H9 (cell line): ENCODE results near the gene NAA16. TPM values are rescaled to one million over a fixed set of nuclear protein-coding genes. Genes with fewer than 3 reads are reported as not detected.

ENCODE experiments used
- DNase-seq: peaks from one replicate; pipeline ENCODE4 v3.0.0-alpha.2; 2017
- H2AFZ ChIP-seq: one replicate; pipeline ENCODE4 v1.6.1; 2013; ENCODE audit warnings: mild to moderate bottlenecking, low read length, control low read depth, moderate library complexity
- H2AK5ac ChIP-seq: 2 replicates; pipeline ENCODE4 v1.6.1; 2013; ENCODE audit warnings: low read length, control low read depth, mixed read lengths; ENCODE audit not compliant: insufficient read length
- H2BK120ac ChIP-seq: one replicate; pipeline ENCODE4 v1.6.1; 2013; ENCODE audit warnings: low read depth, mild to moderate bottlenecking, low read length, control low read depth, inconsistent platforms; ENCODE audit not compliant: poor library complexity, severe bottlenecking
- H2BK12ac ChIP-seq: 2 replicates; pipeline ENCODE4 v1.6.1; 2013; ENCODE audit warnings: low read length, control low read depth, mixed read lengths, low read depth; ENCODE audit not compliant: insufficient read length
- H2BK15ac ChIP-seq: 2 replicates; pipeline ENCODE4 v1.6.1; 2013; ENCODE audit warnings: low read depth, low read length, control low read depth
- H2BK20ac ChIP-seq: one replicate; pipeline ENCODE4 v1.6.1; 2013; ENCODE audit warnings: low read depth, mild to moderate bottlenecking, low read length, control low read depth, inconsistent platforms; ENCODE audit not compliant: poor library complexity, severe bottlenecking
- H2BK5ac ChIP-seq: 2 replicates; pipeline ENCODE4 v1.6.1; 2013; ENCODE audit warnings: low read length, control low read depth, mixed read lengths; ENCODE audit not compliant: insufficient read length
- H3K14ac ChIP-seq: 2 replicates; pipeline ENCODE4 v1.6.1; 2013; ENCODE audit warnings: low read length, control low read depth; ENCODE audit not compliant: insufficient read depth
- H3K18ac ChIP-seq: 2 replicates; pipeline ENCODE4 v1.6.1; 2013; ENCODE audit warnings: low read depth, mild to moderate bottlenecking, mixed read lengths, low read length, control low read depth; ENCODE audit not compliant: insufficient read length
- H3K23ac ChIP-seq: 2 replicates; pipeline ENCODE4 v1.6.1; 2013; ENCODE audit warnings: low read length, control low read depth, mixed read lengths, low read depth; ENCODE audit not compliant: insufficient read length
- H3K23me2 ChIP-seq: 2 replicates; pipeline ENCODE4 v1.6.1; 2013; ENCODE audit warnings: low read depth, mild to moderate bottlenecking, mixed read lengths, low read length, control low read depth; ENCODE audit not compliant: insufficient read length, poor library complexity, severe bottlenecking
- H3K27ac ChIP-seq: 2 replicates; pipeline ENCODE4 v1.5.1; 2013; ENCODE audit warnings: low read length, control low read depth, mixed read lengths, low read depth; ENCODE audit not compliant: insufficient read length
- H3K27me3 ChIP-seq: 2 replicates; pipeline ENCODE4 v1.6.1; 2013; ENCODE audit warnings: low read length, control low read depth, inconsistent platforms; ENCODE audit not compliant: insufficient read depth
- H3K4ac ChIP-seq: 2 replicates; pipeline ENCODE4 v1.6.1; 2013; ENCODE audit warnings: low read depth, mild to moderate bottlenecking, control low read depth, inconsistent platforms, low read length, moderate library complexity
- H3K4me1 ChIP-seq: 2 replicates; pipeline ENCODE4 v1.6.1; 2013; ENCODE audit warnings: low read length, control low read depth, inconsistent platforms; ENCODE audit not compliant: insufficient read depth
- H3K4me2 ChIP-seq: 2 replicates; pipeline ENCODE4 v1.6.1; 2013; ENCODE audit warnings: low read length, control low read depth, mixed read lengths; ENCODE audit not compliant: insufficient read length, insufficient read depth
- H3K56ac ChIP-seq: 2 replicates; pipeline ENCODE4 v1.6.1; 2013; ENCODE audit warnings: low read depth, mild to moderate bottlenecking, mixed read lengths, low read length, control low read depth; ENCODE audit not compliant: insufficient read length
- H3K79me1 ChIP-seq: 2 replicates; pipeline ENCODE4 v1.6.1; 2013; ENCODE audit warnings: low read depth, mild to moderate bottlenecking, moderate library complexity, low read length, control low read depth, inconsistent platforms; ENCODE audit not compliant: insufficient read depth, poor library complexity, severe bottlenecking
- H3K79me2 ChIP-seq: 2 replicates; pipeline ENCODE4 v1.6.1; 2013; ENCODE audit warnings: low read length, control low read depth, inconsistent platforms; ENCODE audit not compliant: insufficient read depth
- H3K9ac ChIP-seq: 2 replicates; pipeline ENCODE4 v1.6.1; 2013; ENCODE audit warnings: low read length, control low read depth, mixed read lengths; ENCODE audit not compliant: insufficient read length; ENCODE audit errors: extremely low read depth
- H3K9me3 ChIP-seq: one replicate; pipeline ENCODE4 v1.6.1; 2013; ENCODE audit warnings: low read depth, low read length, inconsistent platforms; ENCODE audit not compliant: control insufficient read depth
- H3T11ph ChIP-seq: one replicate; pipeline ENCODE4 v1.6.1; 2013; ENCODE audit warnings: mild to moderate bottlenecking, low read length, control low read depth, inconsistent platforms
- H4K20me1 ChIP-seq: one replicate; pipeline ENCODE4 v1.6.1; 2013; ENCODE audit not compliant: control insufficient read depth, insufficient read length, insufficient read depth
- H4K5ac ChIP-seq: 2 replicates; pipeline ENCODE4 v1.6.1; 2013; ENCODE audit warnings: low read depth, mild to moderate bottlenecking, mixed read lengths, low read length, control low read depth; ENCODE audit not compliant: insufficient read length
- H4K8ac ChIP-seq: replicated peaks from 2 replicates; pipeline ENCODE4 v1.6.1; 2013; ENCODE audit warnings: low read length, control low read depth, mixed read lengths, low read depth; ENCODE audit not compliant: insufficient read length
- H4K91ac ChIP-seq: 2 replicates; pipeline ENCODE4 v1.6.1; 2013; ENCODE audit warnings: low read depth, mild to moderate bottlenecking, moderate library complexity, mixed read lengths, low read length, control low read depth; ENCODE audit not compliant: insufficient read length
- H3K27ac Mint-ChIP-seq, 3 experiments: 2 replicates in 2 of 3; 3 replicates in 1 of 3; pipeline ENCODE4 v1.8.0; 2020 to 2021; ENCODE audit warnings: mixed read lengths in 3 of 3, mild to moderate bottlenecking in 1 of 3, moderate library complexity in 1 of 3
- H3K27me3 Mint-ChIP-seq: 2 replicates; pipeline ENCODE4 v1.8.0; 2021; ENCODE audit warnings: low read depth, mild to moderate bottlenecking, moderate library complexity, mixed read lengths
- H3K36me3 Mint-ChIP-seq, 3 experiments: 2 replicates in 2 of 3; 3 replicates in 1 of 3; pipeline ENCODE4 v1.8.0; 2020 to 2021; ENCODE audit warnings: low read depth in 3 of 3, mixed read lengths in 3 of 3; ENCODE audit not compliant: insufficient read depth in 1 of 3
- H3K4me1 Mint-ChIP-seq, 2 experiments: 2 replicates each; pipeline ENCODE4 v1.8.0; 2020; ENCODE audit warnings: mixed read lengths in 2 of 2
- H3K4me3 Mint-ChIP-seq, 2 experiments: 2 replicates in 1 of 2; 3 replicates in 1 of 2; pipeline ENCODE4 v1.8.0; 2020 to 2021; ENCODE audit warnings: mild to moderate bottlenecking in 2 of 2, mixed read lengths in 2 of 2, moderate library complexity in 1 of 2
- H3K9me3 Mint-ChIP-seq, 2 experiments: 2 replicates in 1 of 2; 3 replicates in 1 of 2; pipeline ENCODE4 v1.8.0; 2020; ENCODE audit warnings: mild to moderate bottlenecking in 2 of 2, mixed read lengths in 2 of 2, moderate library complexity in 1 of 2
- CTCF ChIP-seq: fragments of 200-600 bp; sonication (generic); conservative IDR thresholded peaks from 3 replicates; pipeline ENCODE4 v1.8.0; 2021; ENCODE audit warnings: antibody characterized with exemption, mild to moderate bottlenecking
- total RNA-seq: library from RNA; stranded (reverse); gene quantifications from 2 replicates; pipeline ENCODE4 v1.2.1, GENCODE V29; 2021

NAA16 gene
- total RNA-seq, 1 experiment from 2014 or later = 37.7 TPM

GRCh38 chr13:41267106-41267505, 44.0 kb upstream of the NAA16 start:
- H2BK15ac ChIP-seq = no peak overlapping the region
- H3K9ac ChIP-seq = no peak overlapping the region
- H3K4ac ChIP-seq = no peak overlapping the region
- no peak overlapping the region for H2BK20ac ChIP-seq
- H2BK120ac ChIP-seq = no peak overlapping the region
- H3K27me3 Mint-ChIP-seq = peaks cover 2% of the 10 kb centered on the region
- H3K79me2 ChIP-seq = no peaks in the 10 kb centered on the region
- H3K4me2 ChIP-seq = no peak overlapping the region
- H4K8ac ChIP-seq = no peak overlapping the region
- no peak overlapping the region for H4K5ac ChIP-seq
- DNase-seq = no peak
- no peaks in the 10 kb centered on the region for H3K27me3 ChIP-seq
- no peak overlapping the region for H3K27ac ChIP-seq
- H2AFZ ChIP-seq = no peak overlapping the region
- no peak overlapping the region for H2BK12ac ChIP-seq
- H3K56ac ChIP-seq = no peak overlapping the region
- H3K14ac ChIP-seq = no peak overlapping the region
- no peak overlapping the region for H3K18ac ChIP-seq
- no peak overlapping the region for H4K91ac ChIP-seq
- H3K23ac ChIP-seq = no peak overlapping the region
- H3T11ph ChIP-seq = no peak overlapping the region
- TF ChIP-seq CTCF = no peak
- H4K20me1 ChIP-seq = no peaks in the 10 kb centered on the region
- H3K79me1 ChIP-seq = no peaks in the 10 kb centered on the region
- no peak overlapping the region for H3K27ac Mint-ChIP-seq
- H3K23me2 ChIP-seq = no peaks in the 10 kb centered on the region
- H3K4me1 Mint-ChIP-seq = peaks cover 0 to 7% of the 10 kb centered on the region in 2 experiments; a peak in 2 of 4 replicates
- H2AK5ac ChIP-seq = no peak overlapping the region
- H2BK5ac ChIP-seq = no peak overlapping the region
- H3K9me3 Mint-ChIP-seq = peaks cover 42 to 50% of the 10 kb centered on the region in 2 experiments
- no peak overlapping the region for H3K4me3 Mint-ChIP-seq
- peaks cover 7 to 21% (median 18%) of the 10 kb centered on the region in 3 experiments; a peak in 6 of 7 replicates for H3K36me3 Mint-ChIP-seq
- no peaks in the 10 kb centered on the region for H3K4me1 ChIP-seq
- H3K9me3 ChIP-seq = peaks cover 12% of the 10 kb centered on the region
